SK-N-SH (cell line): ENCODE measurements around the gene AFAP1L1.

Experiments used
- CHD2 ChIP-seq: fragments of 150-350 bp; IDR thresholded peaks from 2 replicates; pipeline ENCODE4 v1.6.1; 2018; ENCODE audit warnings: low read length; ENCODE audit not compliant: partially characterized antibody
- CTCF ChIP-seq: fragments of 200-600 bp; sonication (generic); IDR thresholded peaks from 2 replicates; pipeline ENCODE4 v1.6.1; 2017; ENCODE audit warnings: antibody characterized with exemption, mild to moderate bottlenecking, moderate library complexity
- EP300 ChIP-seq, 2 experiments: IDR thresholded peaks; 2 replicates each; pipeline versions ENCODE4 v1.4.0 to v1.6.1; 2012; ENCODE audit warnings: borderline replicate concordance in 1 of 2, low read depth in 1 of 2, low read length in 1 of 2
- EZH2phosphoT487 ChIP-seq: fragments of 200-600 bp; sonication (generic); IDR thresholded peaks from 2 replicates; pipeline ENCODE4 v1.6.1; 2017; ENCODE audit warnings: low read depth, mixed run types, mild to moderate bottlenecking, antibody characterized with exemption, moderate library complexity, borderline replicate concordance
- GABPA ChIP-seq: IDR thresholded peaks from 2 replicates; pipeline ENCODE4 v1.4.0; 2012; ENCODE audit warnings: low read depth, mild to moderate bottlenecking
- MXI1 ChIP-seq: IDR thresholded peaks from 2 replicates; pipeline ENCODE4 v1.6.1; 2012; ENCODE audit warnings: mild to moderate bottlenecking, low read depth, low read length, improper control_type of control experiment
- PBX3 ChIP-seq: IDR thresholded peaks from 2 replicates; pipeline ENCODE4; 2012
- RAD21 ChIP-seq: IDR thresholded peaks from 2 replicates; pipeline ENCODE4 v1.6.1; 2012; ENCODE audit warnings: mild to moderate bottlenecking, low read length
- SMC3 ChIP-seq: IDR thresholded peaks from 2 replicates; pipeline ENCODE4 v1.6.1; 2012; ENCODE audit warnings: low read depth, low read length, improper control_type of control experiment
- TEAD4 ChIP-seq: IDR thresholded peaks from 2 replicates; pipeline ENCODE4 v1.4.0; 2012; ENCODE audit warnings: mild to moderate bottlenecking, borderline replicate concordance; ENCODE audit not compliant: insufficient read depth
- USF2 ChIP-seq: fragments of 150-350 bp; IDR thresholded peaks from 2 replicates; pipeline ENCODE4 v1.6.1; 2017; ENCODE audit warnings: antibody characterized with exemption, low read length, low read depth, borderline replicate concordance
- ZBTB33 ChIP-seq: IDR thresholded peaks from 2 replicates; pipeline ENCODE4 v1.4.0; 2012; ENCODE audit warnings: low read depth, borderline replicate concordance
- TF ChIP-seq, protein P1 (sequence below): IDR thresholded peaks from 2 replicates; pipeline ENCODE4 v1.4.0; 2012; ENCODE audit warnings: low read depth
- TF ChIP-seq, protein P2 (sequence below): IDR thresholded peaks from 2 replicates; pipeline ENCODE4 v1.6.1; 2012; ENCODE audit warnings: mild to moderate bottlenecking, low read depth, low read length, moderate library complexity

DNA sequence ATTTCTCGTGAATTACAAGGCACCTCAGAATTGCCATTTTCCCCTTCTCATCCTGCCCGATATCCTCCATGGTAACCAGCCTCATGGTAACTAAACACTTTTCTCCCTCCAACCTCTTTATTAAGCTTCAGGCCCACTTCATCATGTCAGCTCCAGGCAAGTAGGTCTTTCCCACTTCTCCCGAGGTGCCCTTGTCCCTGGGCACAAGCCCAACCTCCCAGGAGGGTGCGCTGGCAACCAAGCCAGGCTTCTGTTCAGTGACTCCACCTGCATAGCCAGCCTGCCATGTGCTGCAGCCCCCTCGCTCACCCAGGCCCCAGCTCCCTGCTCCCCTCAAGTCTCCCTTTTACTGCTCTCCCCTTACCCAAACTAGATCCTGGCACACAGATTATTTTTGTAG, 47.4 kb upstream of the AFAP1L1 start:
- TF ChIP-seq CTCF (no peak), RAD21 (no peak), USF2 (no peak), GABPA (no peak), EP300 (IDR thresholded peaks at IDR 0.05; ENCODE audit: borderline replicate concordance in 1 of 2, low read depth in 1 of 2, low read length in 1 of 2) (no peak), TEAD4 (no peak), SMC3 (no peak), CHD2 (no peak), EZH2phosphoT487 (no peak), PBX3 (no peak), MXI1 (no peak), ZBTB33 (no peak)
- TF ChIP-seq, protein P1, sequence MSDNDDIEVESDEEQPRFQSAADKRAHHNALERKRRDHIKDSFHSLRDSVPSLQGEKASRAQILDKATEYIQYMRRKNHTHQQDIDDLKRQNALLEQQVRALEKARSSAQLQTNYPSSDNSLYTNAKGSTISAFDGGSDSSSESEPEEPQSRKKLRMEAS: no peak
- TF ChIP-seq, protein P2, sequence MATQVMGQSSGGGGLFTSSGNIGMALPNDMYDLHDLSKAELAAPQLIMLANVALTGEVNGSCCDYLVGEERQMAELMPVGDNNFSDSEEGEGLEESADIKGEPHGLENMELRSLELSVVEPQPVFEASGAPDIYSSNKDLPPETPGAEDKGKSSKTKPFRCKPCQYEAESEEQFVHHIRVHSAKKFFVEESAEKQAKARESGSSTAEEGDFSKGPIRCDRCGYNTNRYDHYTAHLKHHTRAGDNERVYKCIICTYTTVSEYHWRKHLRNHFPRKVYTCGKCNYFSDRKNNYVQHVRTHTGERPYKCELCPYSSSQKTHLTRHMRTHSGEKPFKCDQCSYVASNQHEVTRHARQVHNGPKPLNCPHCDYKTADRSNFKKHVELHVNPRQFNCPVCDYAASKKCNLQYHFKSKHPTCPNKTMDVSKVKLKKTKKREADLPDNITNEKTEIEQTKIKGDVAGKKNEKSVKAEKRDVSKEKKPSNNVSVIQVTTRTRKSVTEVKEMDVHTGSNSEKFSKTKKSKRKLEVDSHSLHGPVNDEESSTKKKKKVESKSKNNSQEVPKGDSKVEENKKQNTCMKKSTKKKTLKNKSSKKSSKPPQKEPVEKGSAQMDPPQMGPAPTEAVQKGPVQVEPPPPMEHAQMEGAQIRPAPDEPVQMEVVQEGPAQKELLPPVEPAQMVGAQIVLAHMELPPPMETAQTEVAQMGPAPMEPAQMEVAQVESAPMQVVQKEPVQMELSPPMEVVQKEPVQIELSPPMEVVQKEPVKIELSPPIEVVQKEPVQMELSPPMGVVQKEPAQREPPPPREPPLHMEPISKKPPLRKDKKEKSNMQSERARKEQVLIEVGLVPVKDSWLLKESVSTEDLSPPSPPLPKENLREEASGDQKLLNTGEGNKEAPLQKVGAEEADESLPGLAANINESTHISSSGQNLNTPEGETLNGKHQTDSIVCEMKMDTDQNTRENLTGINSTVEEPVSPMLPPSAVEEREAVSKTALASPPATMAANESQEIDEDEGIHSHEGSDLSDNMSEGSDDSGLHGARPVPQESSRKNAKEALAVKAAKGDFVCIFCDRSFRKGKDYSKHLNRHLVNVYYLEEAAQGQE: no peak
